Naive thymus-derived CD4-positive, alpha-beta T cell (primary cell): ENCODE measurements around the gene ANHX. TPM values are rescaled to one million over a fixed set of nuclear protein-coding genes. Genes with fewer than 3 reads are reported as not detected.

Source experiments
- ATAC-seq: fragments of 150-1000 bp; cut with Tn5 transposase; 2 replicates; pipeline ENCODE4 v1.10.0; 2021; ENCODE audit warnings: mild to moderate bottlenecking, moderate library complexity
- CTCF ChIA-PET: fragments of 350-600 bp; sonication (Branson Sonifier 250); formaldehyde crosslinking; loops from one replicate; lab custom pipeline; 2021; ENCODE audit warnings: antibody characterized with exemption; lab: Charles Lee
- POLR2A ChIA-PET: fragments of 350-600 bp; sonication (Branson Sonifier 250); formaldehyde crosslinking; loops from one replicate; lab custom pipeline; 2021; ENCODE audit warnings: antibody characterized with exemption, inconsistent platforms; lab: Charles Lee
- DNase-seq, 9 donors: peaks; one replicate each; pipeline versions ENCODE4 v3.0.0 to v3.0.0-alpha.2; 2020 to 2022; ENCODE audit warnings: mixed read lengths in 1 of 9
- H3K27ac ChIP-seq: one replicate; pipeline ENCODE4 v1.7.0; 2013; ENCODE audit warnings: mild to moderate bottlenecking, low read depth, low read length, moderate library complexity
- H3K27me3 ChIP-seq, 2 donors: one replicate each; pipeline ENCODE4 v1.7.0; 2013; ENCODE audit warnings: low read length in 2 of 2, mild to moderate bottlenecking in 2 of 2, moderate library complexity in 2 of 2; ENCODE audit not compliant: control insufficient read depth in 2 of 2, insufficient read depth in 2 of 2
- H3K36me3 ChIP-seq, 3 experiments: 1 replicate in 2 of 3; 2 replicates in 1 of 3; pipeline ENCODE4 v1.7.0; 2013; ENCODE audit warnings: low read length in 3 of 3, mild to moderate bottlenecking in 3 of 3, moderate library complexity in 1 of 3; ENCODE audit not compliant: insufficient read depth in 3 of 3, control insufficient read depth in 2 of 3
- H3K4me1 ChIP-seq, 2 donors: one replicate each; pipeline ENCODE4 v1.7.0; 2013; ENCODE audit warnings: low read length in 2 of 2, mild to moderate bottlenecking in 2 of 2, moderate library complexity in 1 of 2; ENCODE audit not compliant: control insufficient read depth in 2 of 2, insufficient read depth in 2 of 2
- H3K4me3 ChIP-seq: 2 replicates; pipeline ENCODE4 v1.7.0; 2013; ENCODE audit warnings: mild to moderate bottlenecking, low read length
- H3K9me3 ChIP-seq, 3 experiments: 1 replicate in 2 of 3; 2 replicates in 1 of 3; pipeline ENCODE4 v1.7.0; 2013; ENCODE audit warnings: low read length in 3 of 3; ENCODE audit not compliant: control insufficient read depth in 2 of 3
- H3K27ac Mint-ChIP-seq, 9 donors: one replicate each; pipeline ENCODE4 v1.8.0; 2020 to 2022; ENCODE audit warnings: mixed read lengths in 9 of 9, mild to moderate bottlenecking in 8 of 9, moderate library complexity in 5 of 9, inconsistent platforms in 2 of 9
- H3K27me3 Mint-ChIP-seq, 5 donors: one replicate each; pipeline ENCODE4 v1.8.0; 2021 to 2022; ENCODE audit warnings: mixed read lengths in 5 of 5, mild to moderate bottlenecking in 1 of 5
- H3K36me3 Mint-ChIP-seq, 5 donors: one replicate each; pipeline ENCODE4 v1.8.0; 2020 to 2022; ENCODE audit warnings: mixed read lengths in 5 of 5, mild to moderate bottlenecking in 3 of 5, inconsistent platforms in 1 of 5
- H3K4me1 Mint-ChIP-seq, 7 donors: one replicate each; pipeline ENCODE4 v1.8.0; 2020 to 2022; ENCODE audit warnings: mixed read lengths in 7 of 7, mild to moderate bottlenecking in 3 of 7, inconsistent platforms in 1 of 7
- H3K4me3 Mint-ChIP-seq, 10 donors: one replicate each; pipeline ENCODE4 v1.8.0; 2020 to 2022; ENCODE audit warnings: mild to moderate bottlenecking in 10 of 10, mixed read lengths in 10 of 10, moderate library complexity in 6 of 10, inconsistent platforms in 2 of 10
- H3K9me3 Mint-ChIP-seq, 11 donors: one replicate each; pipeline ENCODE4 v1.8.0; 2020 to 2022; ENCODE audit warnings: mixed read lengths in 11 of 11, mild to moderate bottlenecking in 4 of 11, inconsistent platforms in 1 of 11, moderate library complexity in 1 of 11
- intact Hi-C, 2 donors: fragments of 100-400 bp; cut with micrococcal nuclease; formaldehyde crosslinking; loops; one replicate each; pipeline ENCODE4 v1.15.1; 2023
- polyA plus RNA-seq, 2 donors: library from polyadenylated mRNA; unstranded; fragments of 300-500 nt; fragmentation: Illumina TruSeq; gene quantifications; one replicate each; pipeline ENCODE4 v1.2.3, GENCODE V29; 2021
- total RNA-seq, 6 experiments: library from RNA in 5 of 6; stranded (reverse) in 5 of 6; gene quantifications; 1 replicate in 5 of 6; 2 replicates in 1 of 6; pipeline ENCODE4 v1.2.3 and lab custom pipeline; 2021 to 2026

ANHX gene
- total and polyA plus RNA-seq, 7 experiments from 2014 or later = not detected

DNA sequence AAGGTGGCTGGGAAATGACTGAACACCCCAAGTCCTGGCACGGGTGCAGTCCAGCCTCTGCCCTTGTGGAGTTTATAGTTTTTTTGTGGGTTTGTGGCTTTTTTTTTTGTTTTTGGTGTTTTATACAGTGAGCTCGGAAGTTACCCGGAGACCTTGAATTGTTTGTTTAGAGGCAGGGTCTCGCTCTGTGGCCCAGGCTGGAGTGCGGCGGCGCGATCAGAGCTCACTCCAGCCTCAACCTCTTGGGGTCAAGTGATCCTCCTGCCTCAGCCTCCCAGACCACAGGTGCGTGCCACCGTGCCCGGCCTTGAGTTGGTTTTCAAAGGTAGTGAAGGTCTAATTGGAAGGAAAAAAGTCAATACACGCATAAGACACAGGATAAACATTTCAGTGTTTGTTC lies 879 bp upstream of the ANHX start:
- H3K27ac ChIP-seq = no peak overlapping the region
- no peak for DNase-seq
- no peak overlapping the region for H3K4me3 Mint-ChIP-seq
- H3K4me1 ChIP-seq = no peaks in the 10 kb centered on the region
- peaks cover 0 to 4% (median 0%) of the 10 kb centered on the region in 7 donors for H3K4me1 Mint-ChIP-seq
- no peak for ATAC-seq
- ChIA-PET CTCF (no interaction called here), POLR2A (no interaction called here)
- H3K9me3 Mint-ChIP-seq = peaks cover 6 to 61% (median 19%) of the 10 kb centered on the region in 11 donors
- intact Hi-C loops = no loop called here
- peaks cover 0 to 21% (median 2%) of the 10 kb centered on the region in 5 donors for H3K36me3 Mint-ChIP-seq
- H3K36me3 ChIP-seq = no peaks in the 10 kb centered on the region
- H3K27ac Mint-ChIP-seq = peak overlapping the region in 1 of 9 donors; percentile 36
- no peaks in the 10 kb centered on the region for H3K9me3 ChIP-seq
- H3K27me3 Mint-ChIP-seq = peaks cover 0 to 27% (median 24%) of the 10 kb centered on the region in 5 donors
- H3K4me3 ChIP-seq = no peak overlapping the region
- no peaks in the 10 kb centered on the region for H3K27me3 ChIP-seq

DNA sequence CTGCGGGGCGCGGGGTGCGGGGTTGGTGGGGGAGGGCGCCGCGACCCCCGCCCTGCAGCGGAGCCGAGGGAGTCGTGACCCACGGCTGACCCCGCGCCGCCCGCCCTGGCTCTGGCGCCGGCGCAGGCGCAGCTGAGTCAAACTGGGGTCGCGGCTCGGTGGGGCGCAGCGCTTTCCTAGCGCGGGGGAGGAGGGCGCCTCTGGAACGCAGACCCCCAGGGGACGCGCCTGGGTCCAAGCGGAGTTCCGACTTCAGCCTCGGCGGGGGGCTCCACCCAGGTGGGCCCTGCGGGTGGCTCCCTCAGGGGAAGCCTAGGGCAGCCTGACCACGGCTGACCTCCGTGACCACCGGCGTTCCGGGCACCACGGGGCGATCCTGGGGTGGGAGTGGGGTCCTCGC lies 467 bp upstream of the ANHX start:
- intact Hi-C loops = no loop called here
- Histone ChIP-seq H3K27ac (no peak overlapping the region), H3K4me1 (no peaks in the 10 kb centered on the region), H3K9me3 (no peaks in the 10 kb centered on the region), H3K4me3 (no peak overlapping the region), H3K36me3 (no peaks in the 10 kb centered on the region), H3K27me3 (no peaks in the 10 kb centered on the region)
- peaks cover 0 to 4% (median 0%) of the 10 kb centered on the region in 7 donors for H3K4me1 Mint-ChIP-seq
- CTCF ChIA-PET = no interaction called here
- ATAC-seq = no peak
- no peak for DNase-seq
- H3K27me3 Mint-ChIP-seq = peaks cover 0 to 25% (median 19%) of the 10 kb centered on the region in 5 donors
- no peak overlapping the region for H3K27ac Mint-ChIP-seq
- H3K4me3 Mint-ChIP-seq = no peak overlapping the region
- H3K9me3 Mint-ChIP-seq = peaks cover 6 to 61% (median 19%) of the 10 kb centered on the region in 11 donors
- POLR2A ChIA-PET = no interaction called here
- peaks cover 0 to 18% (median 2%) of the 10 kb centered on the region in 5 donors for H3K36me3 Mint-ChIP-seq

DNA sequence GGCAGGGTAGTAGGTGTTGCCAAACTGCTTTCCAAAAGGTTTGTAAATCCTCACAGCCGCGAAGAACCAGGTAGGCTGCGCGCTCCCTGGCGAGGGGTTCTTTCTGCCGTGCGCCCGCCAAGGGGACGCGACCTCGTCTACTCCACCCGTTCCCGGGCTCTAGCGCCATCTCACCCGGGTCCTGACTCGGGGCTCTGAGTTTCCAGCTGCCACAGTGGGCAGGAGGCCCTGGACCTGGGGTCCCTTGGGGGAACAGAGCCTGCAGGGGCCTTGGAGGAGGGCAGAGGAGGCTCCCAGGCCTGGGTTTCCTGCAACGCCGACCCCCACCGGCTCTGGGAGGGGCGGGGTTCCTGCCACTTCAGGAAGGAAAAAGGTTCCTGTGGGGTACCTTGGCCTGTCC lies 706 bp downstream of the ANHX start:
- Histone ChIP-seq H3K27me3 (no peaks in the 10 kb centered on the region), H3K4me1 (no peaks in the 10 kb centered on the region), H3K9me3 (no peaks in the 10 kb centered on the region), H3K36me3 (no peaks in the 10 kb centered on the region), H3K4me3 (no peak overlapping the region), H3K27ac (no peak overlapping the region)
- Mint-ChIP-seq H3K27ac (no peak overlapping the region), H3K4me3 (no peak overlapping the region), H3K27me3 (peaks cover 0 to 24% (median 11%) of the 10 kb centered on the region in 5 donors), H3K9me3 (peaks cover 6 to 57% (median 21%) of the 10 kb centered on the region in 11 donors), H3K36me3 (peaks cover 0 to 18% (median 2%) of the 10 kb centered on the region in 5 donors), H3K4me1 (peaks cover 0 to 4% (median 0%) of the 10 kb centered on the region in 7 donors)
- DNase-seq (no peak), ATAC-seq (no peak)
- CTCF ChIA-PET = no interaction called here
- POLR2A ChIA-PET = no interaction called here
- intact Hi-C loops = no loop called here

DNA sequence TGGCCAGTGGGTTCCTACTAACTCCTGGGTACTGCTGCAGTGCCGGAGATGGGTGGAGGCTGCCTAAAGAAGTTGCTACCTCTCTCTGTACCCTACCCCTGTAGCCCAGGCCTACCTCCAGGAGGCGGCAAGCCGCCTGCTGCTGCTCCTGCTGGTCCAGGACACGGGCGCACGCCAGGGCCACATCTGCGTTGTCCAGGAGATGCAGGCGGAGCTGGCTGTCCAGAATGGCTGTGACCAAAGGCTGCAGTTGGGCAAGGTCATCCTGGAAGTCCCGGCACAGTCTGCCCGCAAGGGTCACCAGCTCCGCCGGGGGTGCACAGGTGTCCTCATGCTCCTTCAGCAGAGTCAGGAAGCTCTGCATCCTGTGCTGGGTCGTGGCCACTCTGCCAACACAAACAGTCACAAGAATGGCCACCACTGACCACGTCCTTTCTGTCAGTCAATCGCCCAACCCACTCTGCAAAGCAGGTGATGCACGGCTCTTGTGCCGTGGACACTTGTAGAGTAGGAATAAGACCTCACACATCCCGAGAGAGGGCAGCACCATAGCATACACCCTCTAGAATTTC lies 1.6 kb downstream of the ANHX start:
- Mint-ChIP-seq H3K4me3 (no peak overlapping the region), H3K9me3 (peaks cover under 1 to 55% (median 13%) of the 10 kb centered on the region in 11 donors), H3K4me1 (peaks cover 0 to 4% (median 0%) of the 10 kb centered on the region in 7 donors), H3K36me3 (peaks cover 0 to 12% (median 0%) of the 10 kb centered on the region in 5 donors), H3K27me3 (peaks cover 0 to 23% (median 6%) of the 10 kb centered on the region in 5 donors), H3K27ac (no peak overlapping the region)
- ChIA-PET CTCF (no interaction called here), POLR2A (no interaction called here)
- ATAC-seq (no peak), DNase-seq (no peak)
- Histone ChIP-seq H3K9me3 (no peaks in the 10 kb centered on the region), H3K4me1 (no peaks in the 10 kb centered on the region), H3K4me3 (no peak overlapping the region), H3K36me3 (no peaks in the 10 kb centered on the region), H3K27ac (no peak overlapping the region), H3K27me3 (no peaks in the 10 kb centered on the region)
- intact Hi-C loops = no loop called here

DNA sequence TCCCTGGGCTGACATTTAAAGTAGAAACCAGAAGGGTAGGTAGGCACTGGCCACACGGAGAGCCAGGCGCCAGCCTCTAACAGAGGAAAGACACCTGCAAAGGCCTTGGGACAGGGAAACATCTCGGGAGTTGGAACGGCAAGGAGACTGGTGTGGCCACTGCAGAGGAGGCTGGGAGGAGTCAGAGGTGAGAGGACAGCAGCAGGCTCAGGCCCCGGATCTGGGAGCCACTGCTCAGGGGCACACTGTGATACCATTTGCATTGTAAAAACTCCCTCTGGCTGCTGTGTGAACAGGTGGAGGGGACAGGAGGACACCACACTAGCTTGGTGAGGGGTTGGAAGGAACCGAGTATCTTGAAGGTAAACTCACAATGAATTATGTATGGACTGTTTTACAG lies 2.7 kb downstream of the ANHX start:
- ChIA-PET CTCF (no interaction called here), POLR2A (no interaction called here)
- H3K36me3 Mint-ChIP-seq = peaks cover 0 to 17% (median 0%) of the 10 kb centered on the region in 5 donors
- no peak overlapping the region for H3K4me3 ChIP-seq
- H3K27ac ChIP-seq = no peak overlapping the region
- no peak overlapping the region for H3K27ac Mint-ChIP-seq
- ATAC-seq = no peak
- no peaks in the 10 kb centered on the region for H3K36me3 ChIP-seq
- no peaks in the 10 kb centered on the region for H3K9me3 ChIP-seq
- H3K4me3 Mint-ChIP-seq = no peak overlapping the region
- peaks cover 0 to 31% (median 10%) of the 10 kb centered on the region in 5 donors for H3K27me3 Mint-ChIP-seq
- H3K9me3 Mint-ChIP-seq = peaks cover 0 to 51% (median 18%) of the 10 kb centered on the region in 11 donors
- no peak for DNase-seq
- peaks cover 0 to 4% (median 0%) of the 10 kb centered on the region in 7 donors for H3K4me1 Mint-ChIP-seq
- no peaks in the 10 kb centered on the region for H3K27me3 ChIP-seq
- intact Hi-C loops = no loop called here
- no peaks in the 10 kb centered on the region for H3K4me1 ChIP-seq

DNA sequence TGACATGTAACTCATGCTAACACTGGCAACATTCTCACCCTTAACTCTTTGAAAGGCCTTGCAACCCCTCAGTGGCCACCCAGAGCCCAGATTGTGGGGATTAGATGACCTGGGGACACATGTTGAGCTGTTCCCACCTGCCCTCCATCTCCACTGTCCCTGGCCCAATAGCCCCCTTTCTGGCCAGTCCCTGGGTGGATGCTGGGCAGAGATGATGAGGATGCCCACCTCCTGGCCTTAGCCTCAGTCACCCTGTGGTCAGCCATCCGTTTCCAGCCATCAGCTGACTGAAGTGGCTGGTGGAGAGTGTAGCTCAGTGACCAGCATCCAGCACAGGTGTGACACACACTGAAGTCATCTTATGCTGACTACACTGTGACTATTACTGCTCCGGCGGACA lies 4.7 kb downstream of the ANHX start:
- peaks cover 0 to 4% (median 0%) of the 10 kb centered on the region in 7 donors for H3K4me1 Mint-ChIP-seq
- POLR2A ChIA-PET = no interaction called here
- no peaks in the 10 kb centered on the region for H3K9me3 ChIP-seq

More for the DNA sequence above, 4.7 kb downstream of the ANHX start:
- Histone ChIP-seq H3K4me3 (no peak overlapping the region), H3K27ac (no peak overlapping the region), H3K27me3 (no peaks in the 10 kb centered on the region), H3K36me3 (no peaks in the 10 kb centered on the region), H3K4me1 (no peaks in the 10 kb centered on the region)
- no peak for DNase-seq
- Mint-ChIP-seq H3K27ac (no peak overlapping the region), H3K4me3 (no peak overlapping the region), H3K27me3 (peaks cover 0 to 31% (median 10%) of the 10 kb centered on the region in 5 donors), H3K36me3 (peaks cover 0 to 13% (median 0%) of the 10 kb centered on the region in 5 donors), H3K9me3 (peaks cover 0 to 42% (median 17%) of the 10 kb centered on the region in 11 donors)
- no peak for ATAC-seq
- CTCF ChIA-PET = no interaction called here
- intact Hi-C loops = no loop called here
